ENCODE results near the gene NAA35. TPM values are rescaled to one million over a fixed set of nuclear protein-coding genes. Genes with fewer than 3 reads are reported as not detected.

The NAA35 gene
- total and polyA plus RNA-seq, 2 of the 8 experiments (the other 6 are each of a cell fraction or from before 2014, with no cell fraction given): 12.9 to 35.2 TPM

DNA sequence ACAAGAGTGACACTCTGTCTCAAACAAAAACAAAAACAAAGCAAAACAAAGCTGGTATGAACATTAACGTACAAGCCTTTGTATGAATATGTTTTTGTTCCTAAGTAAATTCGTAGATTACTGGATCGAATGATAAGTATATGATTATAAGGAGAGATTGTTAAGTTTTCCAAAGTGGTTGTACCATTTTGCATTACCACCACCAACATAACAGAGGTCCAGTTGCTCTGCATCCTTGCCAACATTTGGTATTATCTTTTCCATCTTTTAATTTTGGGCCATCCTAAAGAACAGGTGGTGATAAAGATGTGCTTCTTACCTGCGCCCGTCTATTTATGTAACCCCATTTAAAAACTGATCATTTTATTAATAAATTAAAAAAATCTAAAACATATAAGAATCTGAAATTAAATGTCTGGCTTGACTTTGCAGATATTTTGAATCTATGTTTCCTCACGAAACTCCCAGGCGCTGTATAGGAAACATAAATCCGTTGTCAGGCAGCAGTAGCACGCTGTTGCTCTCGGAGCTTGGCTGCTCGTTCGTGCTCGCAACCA, 593 bp upstream of the NAA35 start (continued):
- TF ChIP-seq CBX8 (IDR thresholded peaks at IDR 0.05; ENCODE audit: borderline replicate concordance, low read depth, low read length): no peak
- no peak for TF ChIP-seq ASH2L (IDR thresholded peaks at IDR 0.05; ENCODE audit: low read length)
- no peak for TF ChIP-seq HDAC2 (IDR thresholded peaks at IDR 0.05; ENCODE audit: borderline replicate concordance in 1 of 2, low read depth in 2 of 2, low read length in 2 of 2)
